ENCODE data around the gene LIMK1. TPM values are rescaled to one million over a fixed set of nuclear protein-coding genes. Genes with fewer than 3 reads are reported as not detected.
"Not testable (repeated sequence)": the region's sequence is repeated elsewhere in the genome, so short reads cannot be mapped to it uniquely, and the experiment has no call there.

Gene LIMK1
- total RNA-seq, 1 donor from 2014 or later = 51.0 TPM

- Mint-ChIP-seq H3K36me3 (ENCODE audit: low read depth, unreplicated experiment) (no peaks in the 10 kb centered on the region), H3K27me3 (ENCODE audit: unreplicated experiment) (no peaks in the 10 kb centered on the region), H3K9me3 (ENCODE audit: unreplicated experiment) (no peaks in the 10 kb centered on the region), H3K4me3 (ENCODE audit: unreplicated experiment) (no peak overlapping the region), H3K27ac (ENCODE audit: unreplicated experiment) (no peak overlapping the region), H3K4me1 (ENCODE audit: unreplicated experiment) (no peaks in the 10 kb centered on the region)
- TF ChIP-seq CTCF (IDR thresholded peaks at IDR 0.05; ENCODE audit: unreplicated experiment) = no peak
- no peak for DNase-seq (ENCODE audit: low spot score)
Measured at GRCh38 chr7:74165867-74166593, 82.4 kb downstream of the LIMK1 start.

GRCh38 chr7:74167324-74167723 is 83.7 kb downstream of the LIMK1 start:
- not testable (repeated sequence) for H3K27ac Mint-ChIP-seq (ENCODE audit: unreplicated experiment); H3K27me3 Mint-ChIP-seq (ENCODE audit: unreplicated experiment); DNase-seq (ENCODE audit: low spot score); H3K4me3 Mint-ChIP-seq (ENCODE audit: unreplicated experiment); H3K4me1 Mint-ChIP-seq (ENCODE audit: unreplicated experiment); H3K36me3 Mint-ChIP-seq (ENCODE audit: low read depth, unreplicated experiment); H3K9me3 Mint-ChIP-seq (ENCODE audit: unreplicated experiment)

Other genes starting within 250 kb of the LIMK1 start
- gene METTL27, start 241.3 kb upstream of the LIMK1 start, total RNA-seq (ENCODE audit: unreplicated experiment) = 6.1 TPM
- gene TMEM270, start 222.6 kb upstream of the LIMK1 start, total RNA-seq (ENCODE audit: unreplicated experiment) = not detected
- gene ELN, start 55.6 kb upstream of the LIMK1 start, total RNA-seq (ENCODE audit: unreplicated experiment) = 44.8 TPM
- gene EIF4H, start 90.6 kb downstream of the LIMK1 start, total RNA-seq (ENCODE audit: unreplicated experiment) = 274 TPM
- 0.64 TPM for gene LAT2, start 126.2 kb downstream of the LIMK1 start, total RNA-seq (ENCODE audit: unreplicated experiment)
- 38.8 TPM for gene RFC2, start 170.6 kb downstream of the LIMK1 start, total RNA-seq (ENCODE audit: unreplicated experiment)
- gene CLIP2, start 205.6 kb downstream of the LIMK1 start, total RNA-seq (ENCODE audit: unreplicated experiment) = 110 TPM

Data from endothelial cell (in vitro differentiated cells).